Measurements from ENCODE around the gene HDAC3.
"Not testable (repeated sequence)": the region's sequence is repeated elsewhere in the genome, so short reads cannot be mapped to it uniquely, and the experiment has no call there.

HDAC3 gene

GRCh38 chr5:141633871-141634561, 2.6 kb downstream of the HDAC3 start:
- DNase-seq, result no peak

GRCh38 chr5:141632650-141633049, 4.0 kb downstream of the HDAC3 start:
- DNase-seq, result no peak

GRCh38 chr5:141630570-141631140, 6.0 kb downstream of the HDAC3 start:
- no peak for DNase-seq

GRCh38 chr5:141628175-141628788, 8.4 kb downstream of the HDAC3 start:
- DNase-seq, result no peak

- no peak for DNase-seq
Observed at GRCh38 chr5:141623611-141624010, 13.0 kb downstream of the HDAC3 start.

- DNase-seq, result peak; percentile 25
Observed at GRCh38 chr5:141623186-141623585, 13.5 kb downstream of the HDAC3 start.

GRCh38 chr5:141618804-141619554, 17.7 kb downstream of the HDAC3 start, which contains the start of gene DIAPH1:
Gene DIAPH1, minus strand, starts transcription at chr5:141619000. Its CDS starts 86 bp downstream, at chr5:141618914.
- DNase-seq, result peak; percentile 99

GRCh38 chr5:141618030-141618803, 18.4 kb downstream of the HDAC3 start:
- DNase-seq, result peak; percentile 68

GRCh38 chr5:141617682-141618029, 19.0 kb downstream of the HDAC3 start:
- DNase-seq, result no peak

GRCh38 chr5:141617128-141617527, 19.5 kb downstream of the HDAC3 start:
- DNase-seq, result no peak

GRCh38 chr5:141615991-141616720, 20.5 kb downstream of the HDAC3 start:
- peak; percentile 23 for DNase-seq

GRCh38 chr5:141613344-141613743, 23.3 kb downstream of the HDAC3 start:
- DNase-seq, result no peak

GRCh38 chr5:141611289-141611688, 25.4 kb downstream of the HDAC3 start:
- DNase-seq, result no peak

- not testable (repeated sequence) for DNase-seq
Observed at GRCh38 chr5:141609921-141610320, 26.7 kb downstream of the HDAC3 start.

GRCh38 chr5:141609044-141609443, 27.6 kb downstream of the HDAC3 start:
- no peak for DNase-seq

GRCh38 chr5:141608557-141608956, 28.1 kb downstream of the HDAC3 start:
- no peak for DNase-seq

GRCh38 chr5:141608046-141608445, 28.6 kb downstream of the HDAC3 start:
- no peak for DNase-seq

- peak; percentile 50 for DNase-seq
Observed at GRCh38 chr5:141605523-141606277, 30.9 kb downstream of the HDAC3 start.

- no peak for DNase-seq
Observed at GRCh38 chr5:141603923-141604717, 32.5 kb downstream of the HDAC3 start.

- DNase-seq, result no peak
Observed at GRCh38 chr5:141602606-141603005, 34.0 kb downstream of the HDAC3 start.

Data from activated naive CD4-positive, alpha-beta T cell treated with anti-CD3 and anti-CD28 coated beads, Interleukin-2, amount 50 U/mL, for 16 hours (primary cell).